Measurements from ENCODE around the gene CRTC2.
"Not testable (repeated sequence)": the region's sequence is repeated elsewhere in the genome, so short reads cannot be mapped to it uniquely, and the experiment has no call there.

The CRTC2 gene

GRCh38 chr1:153984123-153984894 is 25.9 kb upstream of the CRTC2 start:
- TF ChIP-seq, protein P1, sequence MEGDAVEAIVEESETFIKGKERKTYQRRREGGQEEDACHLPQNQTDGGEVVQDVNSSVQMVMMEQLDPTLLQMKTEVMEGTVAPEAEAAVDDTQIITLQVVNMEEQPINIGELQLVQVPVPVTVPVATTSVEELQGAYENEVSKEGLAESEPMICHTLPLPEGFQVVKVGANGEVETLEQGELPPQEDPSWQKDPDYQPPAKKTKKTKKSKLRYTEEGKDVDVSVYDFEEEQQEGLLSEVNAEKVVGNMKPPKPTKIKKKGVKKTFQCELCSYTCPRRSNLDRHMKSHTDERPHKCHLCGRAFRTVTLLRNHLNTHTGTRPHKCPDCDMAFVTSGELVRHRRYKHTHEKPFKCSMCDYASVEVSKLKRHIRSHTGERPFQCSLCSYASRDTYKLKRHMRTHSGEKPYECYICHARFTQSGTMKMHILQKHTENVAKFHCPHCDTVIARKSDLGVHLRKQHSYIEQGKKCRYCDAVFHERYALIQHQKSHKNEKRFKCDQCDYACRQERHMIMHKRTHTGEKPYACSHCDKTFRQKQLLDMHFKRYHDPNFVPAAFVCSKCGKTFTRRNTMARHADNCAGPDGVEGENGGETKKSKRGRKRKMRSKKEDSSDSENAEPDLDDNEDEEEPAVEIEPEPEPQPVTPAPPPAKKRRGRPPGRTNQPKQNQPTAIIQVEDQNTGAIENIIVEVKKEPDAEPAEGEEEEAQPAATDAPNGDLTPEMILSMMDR (IDR thresholded peaks at IDR 0.05; ENCODE audit: borderline replicate concordance, control extremely low read depth, extremely low read depth, insufficient read depth, missing control alignments) = no peak
- DNase-seq (ENCODE audit: low spot score) = no peak
- in situ Hi-C loops (cut with MboI; ENCODE audit: low sequenced_read_pairs, unreplicated experiment) = loop anchor here (10.0 kb wide), 2 partner anchors 190 to 310 kb away; partner anchors contain the start of genes ILF2 and NPR1

GRCh38 chr1:153981735-153982134 is 23.3 kb upstream of the CRTC2 start:
- DNase-seq (ENCODE audit: low spot score) = not testable (repeated sequence)
- in situ Hi-C loops (cut with MboI; ENCODE audit: low sequenced_read_pairs, unreplicated experiment) = loop anchor here (10.0 kb wide), 2 partner anchors 187 to 307 kb away; partner anchors contain the start of genes ILF2 and NPR1

DNA sequence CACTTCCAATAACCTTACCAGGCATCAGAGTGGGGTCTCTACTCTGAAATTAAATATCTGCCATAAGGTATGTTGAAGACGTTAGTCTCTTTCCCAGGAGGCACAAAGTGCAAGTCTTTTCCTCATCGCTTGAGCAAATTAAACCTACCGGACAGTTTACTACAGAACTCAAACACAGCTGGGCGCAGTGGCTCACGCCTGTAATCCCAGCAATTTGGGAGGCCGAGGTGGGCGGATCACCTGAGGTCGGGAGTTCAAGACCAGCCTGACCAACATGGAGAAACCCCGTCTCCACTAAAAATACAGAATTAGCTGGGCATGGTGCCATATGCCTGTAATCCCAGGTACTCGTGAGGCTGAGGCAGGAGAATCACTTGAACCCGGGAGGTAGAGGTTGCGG is 20.7 kb upstream of the CRTC2 start:
- DNase-seq (ENCODE audit: low spot score); in situ Hi-C loops (cut with MboI; ENCODE audit: low sequenced_read_pairs, unreplicated experiment): not testable (repeated sequence)

DNA sequence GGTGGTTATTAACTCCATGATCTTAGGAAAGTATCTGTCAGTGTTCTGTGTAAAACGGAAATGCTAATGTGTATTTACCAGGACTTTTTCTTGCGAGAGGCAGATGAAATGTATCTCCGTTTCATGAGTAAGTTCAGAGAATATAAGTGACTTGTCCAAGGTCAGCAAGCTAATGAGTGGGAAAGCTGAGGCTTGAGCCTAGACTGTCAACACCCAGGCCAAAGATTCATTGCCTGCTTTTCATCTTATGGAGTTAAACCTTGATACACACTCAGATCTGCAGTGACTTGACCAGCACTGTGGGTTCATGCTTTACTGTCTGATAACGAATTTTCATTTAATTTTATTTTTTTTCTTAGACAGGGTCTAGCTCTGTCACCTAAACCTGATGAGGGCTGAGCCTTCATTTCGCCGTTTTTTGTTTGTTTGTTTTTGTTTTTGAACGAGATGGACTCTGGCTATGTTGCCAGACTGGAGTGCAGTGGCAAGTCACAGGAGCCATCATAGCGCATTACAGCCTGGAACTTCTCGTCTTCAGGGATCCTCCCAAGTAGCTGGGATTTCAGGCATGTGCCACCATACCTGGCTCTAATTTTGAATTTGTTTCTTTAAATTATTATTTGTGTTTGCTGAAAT is 20.0 kb upstream of the CRTC2 start:
- in situ Hi-C loops (cut with MboI; ENCODE audit: low sequenced_read_pairs, unreplicated experiment) = no loop called here
- TF ChIP-seq, protein P1 (IDR thresholded peaks at IDR 0.05; ENCODE audit: borderline replicate concordance, control extremely low read depth, extremely low read depth, insufficient read depth, missing control alignments) = no peak
- no peak for DNase-seq (ENCODE audit: low spot score)

GRCh38 chr1:153977250-153978240 is 19.1 kb upstream of the CRTC2 start, which contains the start of gene JTB:
JTB (minus strand) TSS chr1:153977674; CDS start chr1:153977252, 422 bp downstream.
- TF ChIP-seq, protein P1 (IDR thresholded peaks at IDR 0.05; ENCODE audit: borderline replicate concordance, control extremely low read depth, extremely low read depth, insufficient read depth, missing control alignments) = no peak
- in situ Hi-C loops (cut with MboI; ENCODE audit: low sequenced_read_pairs, unreplicated experiment) = no loop called here
- peak; percentile 93 for DNase-seq (ENCODE audit: low spot score)

GRCh38 chr1:153976819-153977249 is 18.4 kb upstream of the CRTC2 start:
- no peak for DNase-seq (ENCODE audit: low spot score)
- in situ Hi-C loops (cut with MboI; ENCODE audit: low sequenced_read_pairs, unreplicated experiment) = no loop called here
- TF ChIP-seq, protein P1 (IDR thresholded peaks at IDR 0.05; ENCODE audit: borderline replicate concordance, control extremely low read depth, extremely low read depth, insufficient read depth, missing control alignments) = no peak

- in situ Hi-C loops (cut with MboI; ENCODE audit: low sequenced_read_pairs, unreplicated experiment) = no loop called here
- TF ChIP-seq, protein P1 (IDR thresholded peaks at IDR 0.05; ENCODE audit: borderline replicate concordance, control extremely low read depth, extremely low read depth, insufficient read depth, missing control alignments) = no peak
- no peak for DNase-seq (ENCODE audit: low spot score)
Observed at GRCh38 chr1:153973525-153973924, 15.1 kb upstream of the CRTC2 start.

Data from GM13976 (cell line).